Keratinocyte (primary cell): Measurements from ENCODE around the gene C2orf42. TPM values are rescaled to one million over a fixed set of nuclear protein-coding genes. Genes with fewer than 3 reads are reported as not detected.

Source experiments
- DNase-seq: peaks from one replicate; pipeline ENCODE4 v3.0.0-alpha.2; 2011; ENCODE audit warnings: low read depth, missing footprints, low spot score
- FAIRE-seq: peaks from 2 replicates; lab custom pipeline; 2011; peaks lifted over from hg19 to GRCh38; lab: Jason Lieb, UNC
- H2AFZ ChIP-seq: 2 replicates; pipeline ENCODE4 v1.6.0; 2012; ENCODE audit warnings: low read length, control low read depth, inconsistent platforms; ENCODE audit not compliant: control insufficient read depth
- H3K27ac ChIP-seq: 2 replicates; pipeline ENCODE4 v1.5.1; 2011; ENCODE audit warnings: low read length; ENCODE audit not compliant: control insufficient read depth, insufficient read depth
- H3K27me3 ChIP-seq: 3 replicates; pipeline ENCODE4 v1.6.0; 2011; ENCODE audit warnings: low read length; ENCODE audit not compliant: control insufficient read depth, insufficient read depth; ENCODE audit errors: extremely low read depth
- H3K36me3 ChIP-seq, 2 experiments: 2 replicates in 1 of 2; 3 replicates in 1 of 2; pipeline ENCODE4 v1.5.1; 2011; ENCODE audit warnings: low read length in 2 of 2, mild to moderate bottlenecking in 1 of 2; ENCODE audit not compliant: control insufficient read depth in 2 of 2, insufficient read depth in 2 of 2; ENCODE audit errors: extremely low read depth in 1 of 2
- H3K4me1 ChIP-seq: 3 replicates; pipeline ENCODE4 v1.5.1; 2011; ENCODE audit warnings: low read length; ENCODE audit not compliant: control insufficient read depth, insufficient read depth; ENCODE audit errors: extremely low read depth
- H3K4me2 ChIP-seq: 3 replicates; pipeline ENCODE4 v1.6.0; 2011; ENCODE audit warnings: low read depth, low read length; ENCODE audit not compliant: control insufficient read depth, insufficient read depth; ENCODE audit errors: extremely low read depth
- H3K4me3 ChIP-seq, 3 experiments: fragments of 200-600 bp in 1 of 3; sonication (generic) in 1 of 3; 2 replicates in 2 of 3; 3 replicates in 1 of 3; pipeline ENCODE4 v1.5.1; 2011 to 2016; ENCODE audit warnings: low read length in 3 of 3, mild to moderate bottlenecking in 3 of 3, control low read depth in 2 of 3, inconsistent platforms in 1 of 3, low read depth in 1 of 3, mixed read lengths in 1 of 3, mixed run types in 1 of 3, moderate library complexity in 1 of 3; ENCODE audit not compliant: control insufficient read depth in 2 of 3, insufficient read depth in 2 of 3; ENCODE audit errors: extremely low read depth in 1 of 3
- H3K79me2 ChIP-seq: 2 replicates; pipeline ENCODE4 v1.6.0; 2012; ENCODE audit warnings: low read length; ENCODE audit not compliant: control insufficient read depth, insufficient read depth
- H3K9ac ChIP-seq: 3 replicates; pipeline ENCODE4 v1.6.0; 2011; ENCODE audit warnings: low read length; ENCODE audit not compliant: control insufficient read depth, insufficient read depth; ENCODE audit errors: extremely low read depth
- H3K9me1 ChIP-seq: 3 replicates; pipeline ENCODE4 v1.6.0; 2011; ENCODE audit warnings: low read length; ENCODE audit not compliant: control insufficient read depth, insufficient read depth; ENCODE audit errors: extremely low read depth
- H3K9me3 ChIP-seq: 2 replicates; pipeline ENCODE4 v1.5.1; 2012; ENCODE audit warnings: low read depth, low read length; ENCODE audit not compliant: control insufficient read depth
- H4K20me1 ChIP-seq: 3 replicates; pipeline ENCODE4 v1.6.0; 2011; ENCODE audit warnings: low read length; ENCODE audit not compliant: control insufficient read depth, insufficient read depth; ENCODE audit errors: extremely low read depth
- EZH2 ChIP-seq: IDR thresholded peaks from one replicate; pipeline ENCODE4 v1.6.1; 2012; ENCODE audit warnings: inconsistent platforms, mild to moderate bottlenecking, low read length, moderate library complexity
- dilution Hi-C: fragments of 300-500 bp; cut with MboI; formaldehyde crosslinking; loops from one replicate; pipeline ENCODE4 v1.7.0; 2020; ENCODE audit warnings: low sequenced_read_pairs; ENCODE audit not compliant: extremely low pct_ligation_motif_present
- polyA minus RNA-seq, 3 experiments: library from RNA; depleted of rRNA, polyadenylated mRNA; stranded (reverse); fragments of >200 nt; gene quantifications; 1 replicate in 1 of 3; 2 replicates in 1 of 3; 3 replicates in 1 of 3; pipeline ENCODE4 v1.2.3, GENCODE V29; 2011
- polyA plus RNA-seq, 5 experiments: library from polyadenylated mRNA; depleted of rRNA in 3 of 5; stranded (reverse) in 3 of 5; stranded (forward) in 1 of 5; unstranded in 1 of 5; fragments of >200 nt; gene quantifications; 1 replicate in 1 of 5; 2 replicates in 3 of 5; 3 replicates in 1 of 5; pipeline versions ENCODE4 v1.2.1 to v1.2.3, GENCODE V29; 2011 to 2012; ENCODE audit warnings: missing spikeins in 2 of 5, low read depth in 1 of 5, low replicate concordance in 1 of 5
- TF ChIP-seq, protein P1 (sequence below), 3 experiments: IDR thresholded peaks in 1 of 3; conservative IDR thresholded peaks in 1 of 3; optimal IDR thresholded peaks in 1 of 3; 2 replicates in 2 of 3; 3 replicates in 1 of 3; pipeline versions ENCODE3 to v1.5.1; 2011; ENCODE audit warnings: low read length in 3 of 3, mild to moderate bottlenecking in 3 of 3, moderate library complexity in 2 of 3, control low read depth in 1 of 3, inconsistent platforms in 1 of 3; ENCODE audit not compliant: insufficient read depth in 2 of 3; ENCODE audit errors: extremely low read depth in 1 of 3

The C2orf42 gene
- polyA plus RNA-seq = 9.3 to 10.3 TPM (median 9.3 TPM) in 3 replicates
- polyA plus RNA-seq (2011; ENCODE audit: low read depth) = 5.0 TPM
- polyA plus RNA-seq (2011; cell fraction: cytosol; rRNA removed) = 7.0 and 9.4 TPM in 2 replicates
- polyA plus RNA-seq (2011; cell fraction: nucleus; rRNA removed) = 10.9 and 11.0 TPM in 2 replicates
- 8.9 and 9.8 TPM in 2 replicates for polyA plus RNA-seq (2012; ENCODE audit: low replicate concordance)
- 17.1 to 43.4 TPM (median 36.4 TPM) in 3 replicates for polyA minus RNA-seq
- polyA minus RNA-seq (2011; cell fraction: cytosol; rRNA and poly(A)+ RNA removed) = 11.7 TPM
- polyA minus RNA-seq (2011; cell fraction: nucleus; rRNA and poly(A)+ RNA removed) = 10.3 and 11.9 TPM in 2 replicates

DNA sequence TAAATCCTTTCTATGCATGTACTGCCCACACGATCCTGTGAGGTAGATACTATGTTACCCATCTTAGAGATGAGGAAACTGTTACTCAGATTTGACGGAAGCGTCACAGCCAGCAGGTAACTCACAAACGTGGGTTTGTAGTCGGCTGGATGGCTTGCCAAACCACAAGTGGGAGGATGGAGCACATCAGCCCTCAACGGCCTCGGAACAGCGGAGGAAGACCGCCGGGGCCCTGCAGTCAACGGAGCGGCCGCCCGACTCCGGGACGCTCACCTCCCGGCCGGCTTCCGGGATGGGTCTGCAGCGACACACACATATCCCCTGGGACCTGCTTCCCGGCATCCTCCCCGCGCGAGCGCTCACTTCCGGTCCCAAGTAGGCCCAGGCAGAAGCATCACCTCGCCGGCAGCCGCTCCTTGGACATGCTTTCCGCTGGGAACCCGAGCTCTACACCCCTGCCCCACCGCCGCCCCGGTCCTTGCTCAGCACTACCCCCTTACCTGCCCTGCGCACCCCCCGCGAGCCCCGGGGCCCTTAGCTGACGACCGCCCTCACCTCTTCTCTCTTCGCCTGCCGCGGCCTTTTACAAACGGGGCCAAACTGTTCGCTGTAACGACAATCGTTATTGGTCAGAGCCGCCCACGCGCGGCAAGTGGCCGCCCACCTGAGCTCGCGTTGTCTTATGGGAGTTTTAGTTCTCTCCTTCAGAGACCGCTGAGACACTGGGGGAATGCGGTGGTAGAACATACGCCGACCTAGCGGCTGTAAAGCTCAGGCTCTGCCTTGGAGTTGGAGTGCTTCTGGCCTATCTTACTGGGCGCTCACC lies at the start of gene C2orf42:
Gene C2orf42 (minus strand): TSS at position 602 of the 826 bp plus-strand sequence. CDS start 9,034 bp downstream, outside the sequence.
- H3K36me3 ChIP-seq = no peaks in the 10 kb centered on the region
- no peaks in the 10 kb centered on the region for H3K27me3 ChIP-seq
- H4K20me1 ChIP-seq = no peaks in the 10 kb centered on the region
- peak within 1 kb of the TSS; percentile 91 for H3K27ac ChIP-seq
- peak within 1 kb of the TSS; percentile 82 for H3K9ac ChIP-seq
- peaks cover 9% of the 10 kb centered on the region for H3K4me1 ChIP-seq
- no peaks in the 10 kb centered on the region for H3K79me2 ChIP-seq
- TF ChIP-seq, protein P1, sequence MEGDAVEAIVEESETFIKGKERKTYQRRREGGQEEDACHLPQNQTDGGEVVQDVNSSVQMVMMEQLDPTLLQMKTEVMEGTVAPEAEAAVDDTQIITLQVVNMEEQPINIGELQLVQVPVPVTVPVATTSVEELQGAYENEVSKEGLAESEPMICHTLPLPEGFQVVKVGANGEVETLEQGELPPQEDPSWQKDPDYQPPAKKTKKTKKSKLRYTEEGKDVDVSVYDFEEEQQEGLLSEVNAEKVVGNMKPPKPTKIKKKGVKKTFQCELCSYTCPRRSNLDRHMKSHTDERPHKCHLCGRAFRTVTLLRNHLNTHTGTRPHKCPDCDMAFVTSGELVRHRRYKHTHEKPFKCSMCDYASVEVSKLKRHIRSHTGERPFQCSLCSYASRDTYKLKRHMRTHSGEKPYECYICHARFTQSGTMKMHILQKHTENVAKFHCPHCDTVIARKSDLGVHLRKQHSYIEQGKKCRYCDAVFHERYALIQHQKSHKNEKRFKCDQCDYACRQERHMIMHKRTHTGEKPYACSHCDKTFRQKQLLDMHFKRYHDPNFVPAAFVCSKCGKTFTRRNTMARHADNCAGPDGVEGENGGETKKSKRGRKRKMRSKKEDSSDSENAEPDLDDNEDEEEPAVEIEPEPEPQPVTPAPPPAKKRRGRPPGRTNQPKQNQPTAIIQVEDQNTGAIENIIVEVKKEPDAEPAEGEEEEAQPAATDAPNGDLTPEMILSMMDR (optimal IDR thresholded peaks at IDR 0.05 in 1 of 3, IDR thresholded peaks at IDR 0.05 in 1 of 3, conservative IDR thresholded peaks at IDR 0.05 in 1 of 3; ENCODE audit: extremely low read depth in 1 of 3, insufficient read depth in 2 of 3, low read length in 3 of 3) = no peak
- no peak for TF ChIP-seq EZH2
- H3K4me2 ChIP-seq = peak within 1 kb of the TSS; percentile 97
- dilution Hi-C loops = no loop called here
- no peaks in the 10 kb centered on the region for H3K9me1 ChIP-seq
- peak; percentile 66 for DNase-seq
- FAIRE-seq = peak; percentile 52
- H3K9me3 ChIP-seq = no peaks in the 10 kb centered on the region
- peak within 1 kb of the TSS; percentile 92 for H2AFZ ChIP-seq
- H3K4me3 ChIP-seq = peak within 1 kb of the TSS; percentile 65 to 92 (median 72)

GRCh38 chr2:70240599-70240998 lies 49.8 kb upstream of the C2orf42 start:
- Histone ChIP-seq H3K4me2 (no peak overlapping the region), H3K9me1 (no peaks in the 10 kb centered on the region), H3K27me3 (no peaks in the 10 kb centered on the region), H3K79me2 (peaks cover 81% of the 10 kb centered on the region), H3K4me3 (no peak overlapping the region), H3K9ac (no peak overlapping the region), H3K27ac (no peak overlapping the region), H2AFZ (no peak overlapping the region), H3K36me3 (peaks cover under 1 to 9% of the 10 kb centered on the region in 2 experiments), H3K9me3 (no peaks in the 10 kb centered on the region), H3K4me1 (peaks cover 5% of the 10 kb centered on the region), H4K20me1 (no peaks in the 10 kb centered on the region)
- DNase-seq (no peak), FAIRE-seq (no peak)
- dilution Hi-C loops = no loop called here
- no peak for TF ChIP-seq EZH2
- TF ChIP-seq, protein P1 (optimal IDR thresholded peaks at IDR 0.05 in 1 of 3, IDR thresholded peaks at IDR 0.05 in 1 of 3, conservative IDR thresholded peaks at IDR 0.05 in 1 of 3; ENCODE audit: extremely low read depth in 1 of 3, insufficient read depth in 2 of 3, low read length in 3 of 3) = no peak
